SH-SY5Y (cell line): ENCODE results near the gene RPL23.

Experiments
- GATA2 ChIP-seq: IDR thresholded peaks from 2 replicates; pipeline ENCODE4 v1.6.1; 2011; ENCODE audit warnings: mild to moderate bottlenecking, low read depth, low read length
- GATA3 ChIP-seq: IDR thresholded peaks from 2 replicates; pipeline ENCODE4 v1.6.1; 2011; ENCODE audit warnings: low read depth, mild to moderate bottlenecking, low read length, moderate library complexity

DNA sequence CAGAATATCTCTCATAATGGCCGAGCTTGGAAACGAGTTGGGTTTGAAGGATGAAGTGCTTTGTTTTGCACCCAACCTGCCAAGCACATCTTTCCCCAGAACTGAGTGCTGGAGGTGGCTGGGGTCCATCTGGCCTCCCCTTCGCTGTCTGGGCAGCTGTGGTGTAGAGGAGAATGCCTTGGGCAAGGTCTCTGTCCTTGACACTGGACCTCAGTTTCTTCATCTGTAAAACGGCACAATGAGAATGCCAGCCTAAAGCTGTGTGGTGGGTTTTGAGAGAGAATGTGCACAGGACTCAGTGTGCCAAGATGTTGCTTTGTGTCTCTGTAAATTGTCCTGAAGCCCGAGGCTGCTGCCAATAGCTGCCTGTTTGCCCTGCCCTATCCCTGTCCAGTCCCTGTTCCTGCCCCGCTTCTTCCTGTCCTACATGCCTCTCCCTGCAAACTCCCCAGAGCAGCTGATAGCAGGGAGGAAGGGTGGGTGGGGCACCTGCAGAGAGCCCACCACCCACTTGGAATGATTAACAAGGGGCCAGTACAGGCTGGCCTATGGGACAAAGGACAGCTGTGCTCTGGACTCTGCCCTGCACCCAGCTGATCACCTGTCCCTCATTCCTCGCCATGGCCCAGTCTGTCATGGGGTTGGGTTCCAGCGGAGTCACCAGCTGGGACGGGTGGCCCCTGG lies 31.7 kb upstream of the RPL23 start:
- no peak for TF ChIP-seq GATA2
- TF ChIP-seq GATA3 = no peak
